CD4-positive, alpha-beta T cell treated with Interleukin-6 at 100 ng/mL for 8 hours (primary cell): ENCODE data around the gene UBE3A.

Source experiments
- DNase-seq: peaks from one replicate; pipeline ENCODE4 v3.0.0-alpha.2; 2020; ENCODE audit warnings: mixed read lengths, low spot score

The UBE3A gene

DNA sequence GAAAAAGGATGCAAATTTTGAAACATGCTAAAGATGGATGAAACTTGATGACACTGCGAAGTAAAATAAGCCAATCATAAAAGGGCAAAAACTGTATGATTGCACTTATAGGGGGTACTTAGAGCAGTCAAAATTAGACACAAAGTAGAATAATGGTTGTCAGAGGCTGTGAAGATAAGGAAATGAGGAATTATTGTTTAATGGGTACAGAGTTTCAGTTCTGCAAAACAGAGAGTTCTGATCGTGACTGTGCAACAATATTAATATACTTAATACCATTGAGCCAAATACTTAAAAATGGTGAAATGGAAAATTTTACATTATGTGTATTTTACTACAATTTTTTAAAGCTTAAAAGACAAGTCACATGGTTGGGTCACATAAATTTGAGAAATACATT is 35.1 kb downstream of the UBE3A start:
- no peak for DNase-seq

DNA sequence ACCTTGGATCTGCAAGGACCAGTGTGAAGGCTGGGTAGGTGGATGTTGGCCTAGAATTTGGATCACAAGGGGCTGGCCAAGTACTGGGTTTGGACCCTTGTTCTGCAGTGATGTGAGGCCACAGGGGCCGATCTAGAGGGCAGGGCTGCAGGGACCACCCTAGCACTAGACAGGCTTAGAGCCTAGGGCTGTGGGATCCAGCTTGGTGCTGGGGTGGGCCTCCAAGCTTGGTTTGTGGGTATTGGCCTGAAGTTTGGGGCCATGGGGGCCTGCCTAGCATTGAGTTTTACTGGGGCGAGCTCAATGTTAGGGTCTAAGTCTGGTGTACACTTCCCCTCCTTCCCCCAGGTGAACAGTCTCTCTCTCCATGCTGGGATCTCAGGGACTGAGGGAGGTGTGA is 36.5 kb downstream of the UBE3A start:
- no peak for DNase-seq

DNA sequence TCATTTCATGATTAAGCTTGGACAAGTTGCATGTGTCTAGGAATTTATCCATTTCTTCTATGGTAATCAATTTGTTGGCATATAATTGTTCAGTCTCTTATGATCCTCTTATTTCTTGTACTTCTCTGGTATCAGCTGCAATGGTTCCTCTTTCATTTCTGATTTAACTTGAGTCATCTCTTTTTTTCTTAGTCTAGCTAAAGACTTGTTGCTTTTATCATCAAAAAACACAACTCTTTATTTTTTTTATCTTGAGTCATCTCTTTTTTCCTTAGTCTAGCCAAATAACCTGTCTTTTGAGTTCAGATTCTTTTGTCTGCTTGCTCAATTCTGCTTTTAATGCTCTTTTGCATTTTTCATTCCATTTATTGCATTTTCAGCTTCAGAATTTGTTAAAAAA is 37.3 kb downstream of the UBE3A start:
- DNase-seq = no peak

DNA sequence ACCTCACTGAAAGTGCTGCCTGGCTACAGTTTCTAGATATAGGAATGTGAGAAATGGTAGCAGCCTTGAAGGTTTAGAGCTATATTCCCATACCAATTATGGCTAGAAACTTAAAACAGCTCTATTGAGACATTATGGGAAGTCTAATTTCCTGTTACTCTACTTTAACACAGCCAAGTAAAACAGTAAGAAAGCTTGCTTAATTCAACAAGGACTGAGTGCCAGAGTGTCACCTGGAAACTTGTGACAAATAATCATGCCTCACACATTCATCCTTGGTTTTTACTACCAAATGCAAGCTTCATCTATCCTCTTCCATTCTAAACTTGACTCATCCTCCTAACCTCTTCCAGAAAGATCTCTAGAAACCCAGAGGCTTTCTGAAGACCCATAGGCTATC is 41.7 kb downstream of the UBE3A start:
- no peak for DNase-seq

DNA sequence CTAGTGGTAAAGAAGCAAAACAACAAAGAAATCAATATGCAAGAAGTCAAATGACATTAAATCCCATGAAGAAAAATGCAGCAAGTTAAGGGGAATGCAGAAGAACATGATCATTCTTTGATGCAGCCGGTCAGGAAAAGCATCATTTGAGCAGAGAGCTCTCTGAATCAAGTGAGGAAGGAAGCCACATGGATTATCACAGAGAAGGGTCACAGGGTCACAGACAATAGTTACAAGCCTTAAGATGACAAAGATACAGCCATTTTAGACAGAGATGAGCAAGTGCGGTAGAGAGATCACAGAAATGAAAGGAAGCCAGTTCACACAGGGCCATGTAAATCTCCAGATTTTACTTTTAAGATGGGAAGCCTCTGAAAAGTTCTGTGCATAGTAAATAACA is 43.9 kb downstream of the UBE3A start:
- DNase-seq = no peak

DNA sequence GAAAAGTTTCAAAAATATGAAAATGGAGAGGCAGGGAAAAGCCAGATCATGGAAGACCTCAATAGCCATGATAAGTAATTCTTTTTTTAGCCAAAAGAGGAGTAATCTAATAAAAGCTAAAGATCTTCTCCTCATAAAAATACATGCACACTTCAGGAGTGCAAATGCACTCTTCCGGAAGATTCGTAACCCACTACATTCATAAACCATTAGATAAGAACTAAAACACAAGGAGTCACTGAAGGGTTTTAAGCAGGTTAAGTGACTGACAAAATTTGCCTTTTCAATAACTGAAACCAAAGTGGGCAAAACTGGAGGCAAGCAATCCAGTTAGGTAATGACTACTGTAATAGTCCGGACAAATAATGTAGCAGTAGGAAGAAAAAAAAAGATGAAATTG is 46.0 kb downstream of the UBE3A start:
- no peak for DNase-seq

DNA sequence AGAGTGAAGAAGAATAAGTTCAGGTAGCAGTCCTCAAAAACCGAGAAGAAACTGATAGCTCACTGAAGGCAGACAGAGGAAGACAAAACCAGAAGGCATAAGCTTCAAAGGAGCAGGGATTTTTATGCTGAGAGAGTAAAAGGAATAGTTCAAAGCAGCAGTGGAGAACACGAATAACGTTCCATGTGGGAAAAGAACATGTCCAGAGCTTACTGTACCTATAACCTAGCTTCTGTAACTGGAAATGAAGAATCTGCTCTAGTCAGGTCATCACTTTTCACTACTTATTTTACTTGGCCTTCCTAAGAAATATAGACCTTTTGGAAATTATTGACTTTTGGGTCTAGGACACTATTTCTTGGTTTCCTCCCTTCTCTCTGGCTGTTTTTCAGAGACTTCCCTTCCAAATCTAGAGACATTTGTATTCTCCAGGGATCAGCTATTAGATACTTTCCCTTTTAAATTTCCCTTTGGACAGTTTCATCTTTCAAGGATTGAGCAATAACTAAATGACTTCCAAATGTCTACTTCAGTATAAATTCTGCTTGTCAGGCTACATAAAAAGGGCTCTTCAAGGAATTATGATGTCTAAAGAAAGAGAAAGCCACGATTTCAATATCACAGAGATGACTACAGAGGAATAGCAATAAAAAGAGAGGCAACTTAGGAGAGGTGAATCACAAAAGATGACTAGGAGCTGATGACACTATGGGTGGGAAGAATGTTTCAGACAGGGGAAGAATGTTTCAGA is 46.7 kb downstream of the UBE3A start:
- no peak for DNase-seq

DNA sequence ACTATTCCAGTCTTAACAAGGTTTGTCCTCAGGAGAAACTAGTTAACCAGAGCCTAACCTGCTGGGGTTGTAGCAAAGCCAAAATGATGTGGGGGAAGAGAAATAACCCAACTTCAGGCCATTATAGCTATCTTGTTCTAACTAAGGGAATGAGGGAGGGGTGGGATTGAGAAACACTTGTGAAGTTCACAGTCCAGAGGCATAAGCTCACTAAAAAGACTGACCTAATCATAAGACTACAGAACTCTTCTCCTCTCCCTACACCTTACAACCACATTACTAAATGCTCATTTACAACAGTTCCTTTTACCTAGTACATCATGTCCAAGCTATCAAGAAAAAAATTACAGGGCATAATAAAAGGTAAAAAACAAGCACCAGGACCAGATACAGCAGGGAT is 52.8 kb downstream of the UBE3A start:
- DNase-seq = no peak

DNA sequence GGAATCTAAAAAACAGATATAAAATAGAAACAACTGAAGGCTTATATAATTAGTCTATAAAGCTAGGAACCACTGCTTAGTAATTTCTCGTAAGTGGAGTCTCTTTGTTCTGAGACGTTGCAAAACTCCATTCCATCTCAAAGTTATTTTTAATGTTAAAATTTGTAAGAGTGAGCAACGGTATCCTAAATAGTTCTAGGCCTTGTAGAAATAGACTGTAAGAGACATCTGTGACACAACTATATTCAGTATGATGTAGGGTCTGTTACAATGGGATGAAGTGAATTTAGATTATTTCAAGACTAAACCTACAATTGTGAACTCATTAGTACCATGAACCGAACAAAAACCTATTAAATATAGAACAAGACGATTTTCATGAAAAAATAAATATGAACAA is 57.2 kb downstream of the UBE3A start:
- no peak for DNase-seq

DNA sequence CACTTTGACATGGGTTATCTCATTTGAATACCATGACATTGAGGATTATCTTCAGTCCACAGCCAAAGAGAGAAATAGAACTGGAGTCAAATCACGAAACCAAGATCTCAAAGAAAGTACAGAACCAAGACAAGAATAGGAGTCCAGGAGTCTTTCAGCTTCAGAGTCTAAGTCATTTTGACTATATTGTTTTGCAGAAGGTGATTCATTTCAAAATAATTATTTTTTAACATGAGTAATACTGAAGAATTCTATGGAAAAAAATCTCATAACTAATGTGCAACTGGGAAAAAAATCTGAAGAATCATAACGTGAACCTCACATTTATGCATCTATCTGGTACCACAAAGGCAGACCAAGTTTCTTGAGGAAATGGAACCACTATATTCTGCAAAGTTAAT is 60.3 kb downstream of the UBE3A start:
- no peak for DNase-seq

DNA sequence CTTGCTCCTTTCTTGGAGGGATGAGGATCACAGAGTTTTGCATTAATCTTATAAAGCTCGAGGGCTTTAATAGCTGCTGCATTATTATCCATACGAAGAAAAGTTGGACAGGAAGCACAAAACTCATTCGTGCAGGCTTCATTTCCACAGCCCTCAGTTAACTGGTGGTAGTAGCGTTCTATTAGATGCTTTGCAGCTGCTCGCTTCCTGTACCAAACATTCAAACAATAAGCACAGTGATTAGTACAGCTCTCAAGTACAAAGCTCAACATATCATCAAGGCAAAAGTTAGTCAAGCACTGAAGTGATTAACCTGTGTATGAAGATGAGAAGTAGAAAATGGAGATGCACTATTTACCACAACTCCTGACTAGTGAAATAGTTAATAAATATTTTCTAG is 63.3 kb downstream of the UBE3A start:
- no peak for DNase-seq

DNA sequence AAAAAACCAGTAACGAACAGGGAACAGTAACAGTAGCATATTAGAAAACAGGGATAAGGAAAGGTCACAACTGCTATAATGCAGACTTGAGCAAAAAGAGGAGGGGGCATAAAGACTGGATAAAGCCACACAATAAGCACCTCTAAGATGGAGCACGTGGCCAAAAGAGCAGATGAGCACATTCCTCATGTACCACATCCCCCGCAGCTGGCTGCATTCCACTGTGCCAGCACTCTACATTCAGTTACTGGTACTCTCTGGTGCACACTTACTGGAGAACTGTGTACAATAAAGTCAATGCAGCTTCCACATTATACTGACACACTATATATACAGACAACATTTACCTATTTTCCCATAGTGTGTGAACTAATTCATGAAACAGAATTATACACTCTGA is 64.7 kb downstream of the UBE3A start:
- DNase-seq = no peak

DNA sequence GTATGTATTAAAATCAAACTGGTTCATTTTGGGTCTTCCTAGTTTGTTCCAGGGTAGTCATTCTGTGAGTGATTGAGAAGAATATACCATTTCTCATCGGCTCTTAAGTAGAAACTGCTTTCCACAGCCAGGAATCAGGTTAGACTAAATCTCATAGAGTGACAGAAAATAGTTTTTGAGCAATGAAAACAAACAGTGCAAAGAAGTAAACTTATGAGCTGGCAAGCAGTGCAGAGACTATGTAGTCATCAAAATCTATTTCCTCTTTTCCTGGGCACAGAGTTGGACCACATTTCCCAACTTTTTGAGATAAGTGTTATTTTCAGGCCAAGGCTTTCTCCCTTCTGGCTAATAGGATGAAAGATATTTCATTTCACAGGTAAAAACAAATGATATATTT is 66.5 kb downstream of the UBE3A start:
- no peak for DNase-seq

DNA sequence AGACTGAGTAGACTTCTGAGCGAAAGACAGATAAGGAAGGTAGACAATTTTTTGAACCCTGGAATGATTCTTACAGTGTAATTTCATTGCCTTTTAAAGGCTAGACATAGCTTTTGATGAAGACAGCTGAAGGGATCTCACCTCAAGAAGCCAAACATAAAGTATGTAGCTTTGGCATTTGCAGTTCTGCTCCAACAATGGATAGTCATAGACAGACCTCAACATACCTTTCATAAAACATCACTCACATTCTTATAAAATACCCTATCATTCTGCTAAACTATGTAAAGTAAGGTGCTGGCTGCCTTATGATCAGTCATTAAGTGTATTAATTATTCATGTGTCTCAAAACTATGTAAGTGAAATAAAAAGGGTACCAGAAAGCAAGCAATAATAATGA is 70.0 kb downstream of the UBE3A start:
- DNase-seq = no peak

DNA sequence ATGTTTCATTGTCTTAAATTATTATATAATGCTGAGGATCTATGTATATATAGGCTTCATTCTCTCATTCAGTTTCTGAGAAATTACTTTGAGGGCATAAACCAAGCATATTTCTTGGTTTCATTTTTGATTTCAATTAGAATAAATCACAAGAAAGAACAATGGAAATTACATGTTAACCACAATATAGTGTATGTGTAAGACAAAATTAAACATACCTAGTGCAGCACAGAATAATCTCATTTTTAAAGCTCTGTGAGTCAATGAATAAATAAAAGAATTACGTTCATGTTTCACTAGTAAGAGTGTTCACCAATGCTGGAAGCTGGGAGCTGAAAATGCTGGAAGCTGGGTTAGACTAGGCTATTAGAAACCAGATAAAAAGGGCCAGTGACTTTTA is 72.8 kb downstream of the UBE3A start:
- DNase-seq = no peak

DNA sequence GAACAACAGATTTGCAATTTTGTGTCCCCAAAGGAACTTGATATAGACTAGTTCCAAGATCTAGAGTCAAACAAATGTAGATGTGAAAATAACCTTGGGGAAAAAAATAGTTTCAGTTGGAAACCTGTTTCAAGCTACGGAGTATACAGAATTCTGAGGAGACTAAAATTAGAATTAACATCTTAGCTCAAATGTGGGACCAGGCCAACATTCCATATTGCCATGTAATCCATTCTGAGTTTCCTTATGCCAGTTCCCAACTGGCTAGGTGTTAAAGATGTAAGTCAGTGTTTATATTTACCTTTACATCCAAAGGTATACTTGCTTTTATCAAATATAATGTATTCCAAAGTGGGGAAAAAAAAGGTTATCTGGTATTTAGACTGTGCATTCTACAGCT is 76.3 kb downstream of the UBE3A start:
- no peak for DNase-seq

DNA sequence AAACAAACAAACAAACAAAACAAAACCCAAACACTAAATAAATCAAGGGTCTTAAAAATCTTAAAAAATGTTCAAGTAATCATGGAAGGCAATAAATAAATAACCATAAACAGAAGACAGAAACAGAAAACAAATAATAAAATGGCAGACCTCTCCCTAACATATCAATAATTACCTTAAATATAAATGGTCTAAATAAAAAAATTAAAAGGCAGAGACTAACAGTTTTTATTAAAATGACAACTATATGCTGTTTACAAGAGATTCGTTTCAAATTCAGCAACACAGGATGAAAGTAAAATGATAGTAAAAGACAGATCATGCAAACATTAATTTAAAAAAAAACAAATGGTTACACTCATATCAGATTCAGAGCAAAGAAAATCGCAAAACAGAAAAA is 91.1 kb downstream of the UBE3A start:
- no peak for DNase-seq

DNA sequence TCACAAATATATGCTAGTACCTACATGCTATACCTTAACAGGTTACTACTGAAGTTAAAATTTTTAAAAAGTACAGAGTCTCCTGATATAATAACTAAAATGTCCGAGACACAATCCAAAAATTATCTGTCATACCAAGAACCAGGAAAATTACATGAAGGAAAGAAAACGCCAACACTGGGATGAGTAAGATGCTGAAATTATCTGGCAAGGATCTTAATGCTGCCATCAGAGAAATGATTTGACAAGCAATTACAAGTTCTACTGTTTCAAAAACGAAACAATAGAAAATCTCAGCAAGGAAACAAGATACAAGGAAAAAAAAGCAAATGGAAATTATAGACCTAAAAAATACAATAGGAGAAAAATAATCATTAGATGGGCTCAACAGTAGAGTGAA is 92.5 kb downstream of the UBE3A start:
- DNase-seq = no peak

DNA sequence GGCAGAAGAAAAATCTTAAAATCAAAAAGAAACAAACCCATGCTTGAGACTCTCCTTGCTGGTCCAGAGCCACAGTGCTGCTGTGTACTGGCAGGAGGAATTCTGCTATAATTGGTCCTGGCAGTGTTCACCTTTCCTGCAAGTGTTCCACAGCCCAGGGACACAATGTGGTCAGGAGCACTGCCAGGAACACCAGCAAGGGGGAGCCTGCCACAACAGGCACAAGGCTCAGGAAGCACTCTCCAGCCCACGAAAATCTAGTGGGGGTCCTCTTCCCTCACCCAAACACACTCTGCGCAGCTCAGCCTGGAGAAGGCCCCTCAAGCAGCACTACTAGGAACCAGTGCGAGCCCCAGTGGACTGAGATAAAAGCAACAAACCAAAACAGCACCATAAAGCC is 92.9 kb downstream of the UBE3A start:
- no peak for DNase-seq

DNA sequence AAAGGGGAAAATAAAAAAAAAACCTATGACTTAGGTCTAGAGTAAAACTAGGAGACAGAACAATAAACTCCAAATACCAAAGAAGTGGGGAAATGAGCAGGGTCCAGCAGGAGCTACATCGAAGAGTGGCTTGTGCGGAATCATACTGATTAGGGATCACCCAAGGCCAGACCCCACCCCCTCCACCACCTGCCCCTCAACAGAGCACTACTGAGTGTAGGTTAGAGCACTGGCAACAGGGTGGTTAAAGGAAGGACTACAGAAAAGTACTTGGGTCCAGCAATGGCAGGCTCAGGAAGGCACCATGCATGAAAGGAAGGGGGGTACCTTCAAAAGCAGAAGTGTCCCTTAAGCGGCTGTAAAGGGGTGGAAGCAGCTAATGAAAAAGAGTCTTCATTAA is 96.2 kb downstream of the UBE3A start:
- DNase-seq = no peak

DNA sequence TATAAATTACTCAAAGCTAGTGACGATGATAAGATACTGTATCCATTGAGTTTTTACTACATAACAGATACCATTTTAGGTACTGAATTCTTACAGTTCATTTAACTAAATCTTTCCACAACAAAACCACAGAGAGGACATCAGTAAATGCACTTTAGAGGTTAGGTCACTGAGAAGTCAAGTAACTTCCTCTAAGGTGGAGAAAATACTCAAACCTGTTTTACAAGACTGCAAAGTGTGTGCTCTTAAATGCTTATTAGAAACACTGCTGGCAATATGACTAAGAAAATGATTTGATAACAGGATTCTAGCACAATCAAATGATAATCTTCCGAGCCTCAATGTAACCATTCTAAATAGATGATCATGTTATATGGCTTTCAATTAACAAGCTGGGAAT is 99.4 kb downstream of the UBE3A start:
- no peak for DNase-seq

DNA sequence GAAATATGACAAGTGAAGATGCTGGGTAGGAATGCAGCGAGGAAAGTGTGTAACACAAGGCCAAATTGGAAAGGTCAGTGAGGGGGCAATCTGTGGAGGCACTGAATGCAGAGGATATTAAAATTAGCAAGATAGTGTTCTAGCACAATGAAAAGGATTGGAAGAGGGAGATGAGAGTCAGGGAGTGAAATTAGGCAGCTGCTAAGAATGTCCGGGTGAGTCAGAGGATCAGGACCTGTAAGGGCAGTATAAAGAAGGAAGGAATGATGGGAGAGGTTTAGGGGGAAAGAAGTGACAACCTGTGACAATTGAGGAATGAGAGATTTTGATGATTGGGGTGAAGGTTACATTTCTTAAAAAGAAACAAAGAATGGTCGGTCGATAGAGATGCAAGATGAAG is 103.5 kb downstream of the UBE3A start:
- no peak for DNase-seq

DNA sequence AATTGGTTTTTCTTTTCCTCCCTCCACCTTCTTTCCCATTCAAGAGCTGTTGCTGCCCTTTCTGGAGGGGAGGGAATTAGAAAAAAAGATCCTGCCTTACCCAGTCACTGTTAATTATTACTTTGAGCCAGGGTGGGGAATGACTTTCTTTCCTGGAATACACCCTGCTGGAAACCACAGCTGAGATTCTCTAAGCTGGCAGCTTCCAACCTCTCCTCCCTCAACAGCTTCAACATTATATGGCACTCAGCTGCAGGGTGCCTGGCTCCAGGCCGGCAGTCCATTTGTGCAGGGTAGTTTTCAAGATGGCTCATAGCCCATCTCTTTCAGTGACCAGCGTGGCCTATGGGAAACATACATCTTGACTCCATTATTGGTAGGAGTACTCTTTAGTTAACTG is 105.8 kb downstream of the UBE3A start:
- no peak for DNase-seq

DNA sequence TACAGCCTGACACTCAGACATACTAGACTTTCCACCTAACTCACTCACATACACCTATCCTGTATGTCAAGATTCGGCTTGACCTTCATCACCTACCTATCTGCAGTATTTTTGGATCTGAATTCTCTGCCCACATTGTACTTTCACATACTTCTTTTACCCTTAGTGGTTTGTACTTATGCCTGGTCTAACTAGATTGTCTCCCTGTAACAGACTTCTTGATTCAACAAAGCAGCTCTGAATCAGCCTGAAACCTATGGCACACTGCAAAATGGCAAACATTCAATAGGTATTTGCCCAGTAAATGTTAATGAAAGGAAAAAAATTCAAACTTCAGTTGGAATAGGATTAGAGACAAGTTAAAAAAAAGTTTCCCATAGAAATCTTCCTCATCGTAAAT is 106.5 kb downstream of the UBE3A start:
- DNase-seq = no peak

DNA sequence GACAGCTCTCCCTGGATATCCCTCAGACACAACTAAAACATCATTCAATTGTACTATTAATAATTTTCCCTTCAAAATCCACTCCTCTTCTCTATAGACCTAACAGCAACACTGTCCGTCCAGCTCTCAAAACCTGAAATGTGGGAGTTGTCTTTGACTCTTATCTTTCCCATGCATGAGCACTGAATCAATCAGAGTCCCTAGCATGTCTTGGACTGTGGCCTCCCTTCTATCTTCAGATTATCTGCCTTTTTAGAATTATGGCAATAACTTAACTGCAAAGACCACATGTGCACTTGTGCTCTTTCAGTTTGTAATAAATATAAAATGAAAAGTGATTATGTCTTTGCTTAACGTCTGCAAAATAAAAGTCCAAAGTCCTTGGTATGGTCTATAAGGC is 107.0 kb downstream of the UBE3A start:
- no peak for DNase-seq
